Measurements from ENCODE around the gene TMEM253.

Gene TMEM253

GRCh38 chr14:21100931-21101330 is at the start of gene TMEM253:
Gene TMEM253, plus strand, starts transcription at chr14:21101066. Its CDS starts 278 bp downstream, at chr14:21101344.
- Histone ChIP-seq H3K4me3 (ENCODE audit: insufficient read depth, low read length, poor library complexity, severe bottlenecking) (no peak within 1 kb of the TSS), H3K36me3 (ENCODE audit: low read length) (no peaks in the 10 kb centered on the region), H3F3A (ENCODE audit: insufficient read depth) (peaks cover 4% of the 10 kb centered on the region; the same call in 1 of the 2 replicates), H2AFZ (ENCODE audit: low read depth, low read length, severe bottlenecking) (no peak within 1 kb of the TSS), H3K4me2 (ENCODE audit: low read depth, low read length, poor library complexity, severe bottlenecking) (no peak within 1 kb of the TSS), H3K9me2 (replicated peaks; ENCODE audit: insufficient read depth, low read length) (no peaks in the 10 kb centered on the region), H3K9ac (ENCODE audit: low read length) (no peak within 1 kb of the TSS), H4K20me1 (ENCODE audit: low read depth, low read length) (no peaks in the 10 kb centered on the region), H3K27ac (ENCODE audit: low read depth, low read length) (no peak within 1 kb of the TSS), H3K9me3 (ENCODE audit: insufficient read depth, low read length) (no peaks in the 10 kb centered on the region), H3K79me2 (ENCODE audit: insufficient read depth, low read length) (no peaks in the 10 kb centered on the region), H3K27me3 (ENCODE audit: low read length) (no peaks in the 10 kb centered on the region)
- no peak for TF ChIP-seq EZH2phosphoT487 (conservative IDR thresholded peaks at IDR 0.05; ENCODE audit: low read length)

DNA sequence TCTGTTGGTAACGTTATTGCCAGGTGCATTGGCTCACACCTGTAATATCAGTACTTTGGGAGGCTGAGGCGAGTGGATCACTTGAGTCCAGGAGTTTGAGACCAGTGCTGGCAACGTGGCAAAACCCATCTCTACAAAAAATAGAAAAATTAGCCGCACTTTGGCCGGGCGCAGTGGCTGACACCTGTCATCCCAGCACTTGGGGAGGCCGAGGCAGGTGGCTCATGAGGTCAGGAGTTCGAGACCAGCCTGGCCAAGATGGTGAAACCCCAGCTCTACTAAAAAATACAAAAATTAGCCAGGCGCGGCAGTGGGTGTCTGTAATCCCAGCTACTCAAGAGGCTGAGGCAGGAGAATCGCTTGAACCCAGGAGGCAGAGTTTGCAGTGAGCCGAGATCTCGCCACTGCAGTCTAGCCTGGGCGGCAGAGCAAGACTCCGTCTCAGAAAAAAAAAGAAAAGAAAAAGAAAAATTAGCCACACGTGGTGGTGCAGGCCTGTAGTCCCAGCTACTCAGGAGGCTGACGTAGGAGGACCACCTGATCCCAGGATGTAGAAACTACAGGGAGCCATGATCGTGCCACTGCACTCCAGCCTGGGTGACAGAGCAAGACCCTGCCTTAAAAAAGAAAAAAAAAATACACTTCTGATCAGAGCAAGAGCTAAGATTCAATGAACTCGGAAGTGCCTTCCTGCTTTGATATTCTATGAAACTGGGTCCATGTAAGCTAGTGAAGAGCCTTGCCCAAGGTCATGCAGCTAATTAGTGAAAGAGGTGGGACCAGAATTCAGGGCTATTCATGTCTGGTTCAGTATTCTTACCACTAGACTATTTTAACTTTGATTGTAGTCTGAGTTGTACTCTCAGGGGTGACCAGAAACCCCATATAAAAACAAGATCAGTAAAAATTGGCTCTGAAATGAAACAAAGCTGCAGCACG is 47.4 kb upstream of the TMEM253 start:
- H3K36me3 ChIP-seq (ENCODE audit: low read length): no peaks in the 10 kb centered on the region
- no peaks in the 10 kb centered on the region for H3F3A ChIP-seq (ENCODE audit: insufficient read depth)
- H3K27ac ChIP-seq (ENCODE audit: low read depth, low read length): no peak overlapping the region
- no peak overlapping the region for H3K4me3 ChIP-seq (ENCODE audit: insufficient read depth, low read length, poor library complexity, severe bottlenecking)
- no peak overlapping the region for H3K9ac ChIP-seq (ENCODE audit: low read length)
- H3K27me3 ChIP-seq (ENCODE audit: low read length): no peaks in the 10 kb centered on the region
- no peaks in the 10 kb centered on the region for H3K9me3 ChIP-seq (ENCODE audit: insufficient read depth, low read length)
- H3K9me2 ChIP-seq (replicated peaks; ENCODE audit: insufficient read depth, low read length): no peaks in the 10 kb centered on the region
- TF ChIP-seq, protein P1, sequence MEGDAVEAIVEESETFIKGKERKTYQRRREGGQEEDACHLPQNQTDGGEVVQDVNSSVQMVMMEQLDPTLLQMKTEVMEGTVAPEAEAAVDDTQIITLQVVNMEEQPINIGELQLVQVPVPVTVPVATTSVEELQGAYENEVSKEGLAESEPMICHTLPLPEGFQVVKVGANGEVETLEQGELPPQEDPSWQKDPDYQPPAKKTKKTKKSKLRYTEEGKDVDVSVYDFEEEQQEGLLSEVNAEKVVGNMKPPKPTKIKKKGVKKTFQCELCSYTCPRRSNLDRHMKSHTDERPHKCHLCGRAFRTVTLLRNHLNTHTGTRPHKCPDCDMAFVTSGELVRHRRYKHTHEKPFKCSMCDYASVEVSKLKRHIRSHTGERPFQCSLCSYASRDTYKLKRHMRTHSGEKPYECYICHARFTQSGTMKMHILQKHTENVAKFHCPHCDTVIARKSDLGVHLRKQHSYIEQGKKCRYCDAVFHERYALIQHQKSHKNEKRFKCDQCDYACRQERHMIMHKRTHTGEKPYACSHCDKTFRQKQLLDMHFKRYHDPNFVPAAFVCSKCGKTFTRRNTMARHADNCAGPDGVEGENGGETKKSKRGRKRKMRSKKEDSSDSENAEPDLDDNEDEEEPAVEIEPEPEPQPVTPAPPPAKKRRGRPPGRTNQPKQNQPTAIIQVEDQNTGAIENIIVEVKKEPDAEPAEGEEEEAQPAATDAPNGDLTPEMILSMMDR (IDR thresholded peaks at IDR 0.05; ENCODE audit: insufficient read depth, low read length, poor library complexity, severe bottlenecking): no peak
- TF ChIP-seq EZH2phosphoT487 (conservative IDR thresholded peaks at IDR 0.05; ENCODE audit: low read length): no peak
- H3K4me2 ChIP-seq (ENCODE audit: low read depth, low read length, poor library complexity, severe bottlenecking): no peak overlapping the region
- no peak overlapping the region for H2AFZ ChIP-seq (ENCODE audit: low read depth, low read length, severe bottlenecking)
- no peaks in the 10 kb centered on the region for H4K20me1 ChIP-seq (ENCODE audit: low read depth, low read length)
- H3K79me2 ChIP-seq (ENCODE audit: insufficient read depth, low read length): no peaks in the 10 kb centered on the region

DNA sequence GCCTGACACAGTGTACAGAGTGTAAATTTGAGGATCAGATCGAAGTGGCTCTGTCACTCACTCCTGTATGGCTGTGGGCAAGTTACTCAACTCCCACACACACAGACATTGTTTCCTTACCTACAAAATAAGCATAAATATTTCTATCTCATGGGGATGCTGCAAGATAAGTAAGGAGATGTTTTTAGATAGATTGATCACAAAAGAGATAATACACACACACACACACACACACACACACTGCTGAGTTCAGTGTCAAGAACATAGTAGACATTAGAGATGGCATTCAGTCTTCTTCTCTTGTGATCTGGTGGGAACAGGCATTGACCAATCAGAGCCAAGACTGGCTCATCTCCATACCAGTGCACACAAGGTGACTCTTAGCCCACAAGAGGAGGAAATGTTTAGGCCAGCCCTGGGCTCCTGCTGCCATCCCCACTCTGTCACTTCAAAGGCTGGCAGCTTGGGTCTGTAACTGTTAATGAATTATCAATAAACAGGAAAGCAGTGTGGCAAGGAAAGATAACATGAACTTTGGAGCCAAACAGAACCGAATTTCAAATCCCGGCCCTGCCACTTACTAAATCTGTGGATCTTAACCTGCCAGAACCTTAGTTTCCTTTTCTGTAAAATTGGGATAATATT is 46.6 kb upstream of the TMEM253 start:
- Histone ChIP-seq H3K36me3 (ENCODE audit: low read length) (no peaks in the 10 kb centered on the region), H2AFZ (ENCODE audit: low read depth, low read length, severe bottlenecking) (no peak overlapping the region), H3K9ac (ENCODE audit: low read length) (no peak overlapping the region), H4K20me1 (ENCODE audit: low read depth, low read length) (no peaks in the 10 kb centered on the region), H3K27ac (ENCODE audit: low read depth, low read length) (no peak overlapping the region), H3K79me2 (ENCODE audit: insufficient read depth, low read length) (no peaks in the 10 kb centered on the region), H3F3A (ENCODE audit: insufficient read depth) (no peaks in the 10 kb centered on the region), H3K9me2 (replicated peaks; ENCODE audit: insufficient read depth, low read length) (no peaks in the 10 kb centered on the region), H3K4me3 (ENCODE audit: insufficient read depth, low read length, poor library complexity, severe bottlenecking) (no peak overlapping the region), H3K4me2 (ENCODE audit: low read depth, low read length, poor library complexity, severe bottlenecking) (no peak overlapping the region), H3K9me3 (ENCODE audit: insufficient read depth, low read length) (no peaks in the 10 kb centered on the region), H3K27me3 (ENCODE audit: low read length) (no peaks in the 10 kb centered on the region)
- TF ChIP-seq, protein P1 (IDR thresholded peaks at IDR 0.05; ENCODE audit: insufficient read depth, low read length, poor library complexity, severe bottlenecking): no peak
- no peak for TF ChIP-seq EZH2phosphoT487 (conservative IDR thresholded peaks at IDR 0.05; ENCODE audit: low read length)

Data from SU-DHL-6 (cell line).